GM12874 (cell line): ENCODE data around the gene MED12.

Experiments
- CTCF ChIP-seq: IDR thresholded peaks from 2 replicates; pipeline ENCODE4 v1.5.1; 2011; ENCODE audit warnings: low read depth, mild to moderate bottlenecking, control low read depth, low read length, moderate library complexity; ENCODE audit not compliant: insufficient read depth

Gene MED12

GRCh38 chrX:71184092-71184491 is 65.7 kb downstream of the MED12 start:
- TF ChIP-seq CTCF = no peak

- no peak for TF ChIP-seq CTCF
Observed at GRCh38 chrX:71184803-71185495, 66.6 kb downstream of the MED12 start.

- no peak for TF ChIP-seq CTCF
Observed at GRCh38 chrX:71191248-71191647, 72.9 kb downstream of the MED12 start.
